Myocyte (in vitro differentiated cells): ENCODE measurements around the gene MRPL53. TPM values are rescaled to one million over a fixed set of nuclear protein-coding genes. Genes with fewer than 3 reads are reported as not detected.
"Not testable (repeated sequence)": the region's sequence is repeated elsewhere in the genome, so short reads cannot be mapped to it uniquely, and the experiment has no call there.

Experiments
- DNase-seq: peaks from one replicate; pipeline ENCODE4 v3.0.0-alpha.2; 2012; ENCODE audit warnings: low read depth
- total RNA-seq: library from RNA; depleted of rRNA; stranded (reverse); fragments of >200 nt; gene quantifications from 2 replicates; pipeline ENCODE4 v1.2.3, GENCODE V29; 2014

The MRPL53 gene
- total RNA-seq, 1 donor from 2014 or later = 19.7 TPM

- peak; percentile 87 for DNase-seq
Observed at GRCh38 chr2:74502720-74503505, 30.4 kb upstream of the MRPL53 start.

- DNase-seq = no peak
Observed at GRCh38 chr2:74502147-74502719, 29.8 kb upstream of the MRPL53 start.

- DNase-seq = no peak
Observed at GRCh38 chr2:74501335-74502071, 29.0 kb upstream of the MRPL53 start.

GRCh38 chr2:74500578-74500946, 28.1 kb upstream of the MRPL53 start:
- no peak for DNase-seq

GRCh38 chr2:74499940-74500577, 27.6 kb upstream of the MRPL53 start:
- DNase-seq = no peak

GRCh38 chr2:74499267-74499939, 26.9 kb upstream of the MRPL53 start, which contains the start of gene LBX2:
Gene LBX2, minus strand, starts transcription at chr2:74499603. Its CDS starts 66 bp downstream, at chr2:74499537.
- DNase-seq = peak; percentile 10

GRCh38 chr2:74498500-74499266, 26.2 kb upstream of the MRPL53 start:
- peak; percentile 43 for DNase-seq

GRCh38 chr2:74497777-74498499, 25.5 kb upstream of the MRPL53 start:
- peak; percentile 15 for DNase-seq

GRCh38 chr2:74496997-74497776, 24.7 kb upstream of the MRPL53 start:
- DNase-seq = no peak

- DNase-seq = no peak
Observed at GRCh38 chr2:74495440-74495839, 23.0 kb upstream of the MRPL53 start.

GRCh38 chr2:74493546-74493945, 21.1 kb upstream of the MRPL53 start:
- no peak for DNase-seq

- no peak for DNase-seq
Observed at GRCh38 chr2:74491648-74492544, 19.4 kb upstream of the MRPL53 start.

GRCh38 chr2:74489906-74490305, 17.4 kb upstream of the MRPL53 start:
- DNase-seq = no peak

GRCh38 chr2:74488643-74489481, 16.4 kb upstream of the MRPL53 start:
- DNase-seq = no peak

- DNase-seq = no peak
Observed at GRCh38 chr2:74486141-74486540, 13.7 kb upstream of the MRPL53 start.

GRCh38 chr2:74483675-74484164, 11.2 kb upstream of the MRPL53 start:
- not testable (repeated sequence) for DNase-seq
